HEK293T (cell line): ENCODE data around the gene HOXB3.

Source experiments
- CTCF ChIA-PET: fragments of 350-600 bp; formaldehyde crosslinking; extraction: SDS; loops from one replicate; lab custom pipeline; 2021; ENCODE audit warnings: antibody characterized with exemption, inconsistent platforms; lab: Yijun Ruan, JAX
- POLR2A ChIA-PET: fragments of 350-600 bp; formaldehyde crosslinking; extraction: SDS; loops from one replicate; lab custom pipeline; 2020; ENCODE audit warnings: antibody characterized with exemption, inconsistent platforms; lab: Yijun Ruan, JAX
- DNase-seq: peaks from one replicate; pipeline ENCODE4 v3.0.0; 2012; ENCODE audit warnings: mixed read lengths; ENCODE audit errors: extremely low spot score
- ARNT ChIP-seq: fragments of 450-650 bp; IDR thresholded peaks from 2 replicates; pipeline ENCODE4 v1.6.1; 2017; ENCODE audit warnings: mild to moderate bottlenecking
- BHLHE40 ChIP-seq: fragments of 450-650 bp; IDR thresholded peaks from 2 replicates; pipeline ENCODE4 v1.6.1; 2016; ENCODE audit warnings: mild to moderate bottlenecking, moderate library complexity, borderline replicate concordance
- CTBP1 ChIP-seq: fragments of 450-650 bp; IDR thresholded peaks from 2 replicates; pipeline ENCODE4 v1.6.1; 2016; ENCODE audit warnings: borderline replicate concordance
- ELF4 ChIP-seq: fragments of 450-650 bp; IDR thresholded peaks from 2 replicates; pipeline ENCODE4 v1.6.1; 2017; ENCODE audit warnings: antibody characterized with exemption
- FOXA1 ChIP-seq: fragments of 450-650 bp; IDR thresholded peaks from 2 replicates; pipeline ENCODE4 v1.6.1; 2016; ENCODE audit warnings: mild to moderate bottlenecking
- FOXK2 ChIP-seq: fragments of 450-650 bp; IDR thresholded peaks from 2 replicates; pipeline ENCODE4 v1.6.1; 2016; ENCODE audit warnings: mild to moderate bottlenecking
- FOXM1 ChIP-seq: fragments of 450-650 bp; IDR thresholded peaks from 2 replicates; pipeline ENCODE4 v1.6.1; 2017; ENCODE audit warnings: mild to moderate bottlenecking, borderline replicate concordance
- HDGF ChIP-seq: fragments of 450-650 bp; IDR thresholded peaks from 2 replicates; pipeline ENCODE4 v1.6.1; 2017; ENCODE audit warnings: antibody characterized with exemption, borderline replicate concordance
- L3MBTL2 ChIP-seq: fragments of 450-650 bp; conservative IDR thresholded peaks from 2 replicates; pipeline ENCODE4 v1.6.1; 2016; ENCODE audit warnings: mild to moderate bottlenecking
- LEF1 ChIP-seq: fragments of 450-650 bp; IDR thresholded peaks from 2 replicates; pipeline ENCODE4 v1.6.1; 2017; ENCODE audit warnings: mild to moderate bottlenecking, borderline replicate concordance
- NFRKB ChIP-seq: fragments of 450-650 bp; IDR thresholded peaks from 2 replicates; pipeline ENCODE4 v1.6.1; 2016; ENCODE audit warnings: mild to moderate bottlenecking, moderate library complexity
- PKNOX1 ChIP-seq: fragments of 450-650 bp; IDR thresholded peaks from 2 replicates; pipeline ENCODE4 v1.6.1; 2016
- SP1 ChIP-seq: fragments of 450-650 bp; IDR thresholded peaks from 2 replicates; pipeline ENCODE4 v1.6.1; 2017
- SUZ12 ChIP-seq: fragments of 450-650 bp; IDR thresholded peaks from 2 replicates; pipeline ENCODE4 v1.6.1; 2016; ENCODE audit warnings: mild to moderate bottlenecking
- TARDBP ChIP-seq: fragments of 450-650 bp; IDR thresholded peaks from 2 replicates; pipeline ENCODE4 v1.6.1; 2016
- ZNF384 ChIP-seq: fragments of 450-650 bp; IDR thresholded peaks from 2 replicates; pipeline ENCODE4 v1.6.1; 2016

The HOXB3 gene

GRCh38 chr17:48589831-48590606 lies at the start of gene HOXB3:
TSS of gene HOXB3 (minus strand) at chr17:48590241. CDS start at chr17:48552474, 37,767 bp downstream.
- ChIA-PET CTCF (interaction anchor here (0.6 to 1.9 kb wide), 5 partner anchors 28 to 492 kb away, joined by 3 to 4 read pairs (median 3); no protein-coding TSS in a partner anchor), POLR2A (interaction anchor here (0.7 to 5.9 kb wide), 12 partner anchors 12 to 336 kb away, joined by 3 to 25 read pairs (median 7); partner anchors contain the start of genes HOXB4 and HOXB7)
- peak; percentile 66 for DNase-seq
- TF ChIP-seq FOXA1 (no peak), SP1 (no peak), CTBP1 (peak; percentile 97), PKNOX1 (peak; percentile 98), ELF4 (no peak), L3MBTL2 (no peak), HDGF (no peak), TARDBP (no peak), BHLHE40 (no peak)

DNA sequence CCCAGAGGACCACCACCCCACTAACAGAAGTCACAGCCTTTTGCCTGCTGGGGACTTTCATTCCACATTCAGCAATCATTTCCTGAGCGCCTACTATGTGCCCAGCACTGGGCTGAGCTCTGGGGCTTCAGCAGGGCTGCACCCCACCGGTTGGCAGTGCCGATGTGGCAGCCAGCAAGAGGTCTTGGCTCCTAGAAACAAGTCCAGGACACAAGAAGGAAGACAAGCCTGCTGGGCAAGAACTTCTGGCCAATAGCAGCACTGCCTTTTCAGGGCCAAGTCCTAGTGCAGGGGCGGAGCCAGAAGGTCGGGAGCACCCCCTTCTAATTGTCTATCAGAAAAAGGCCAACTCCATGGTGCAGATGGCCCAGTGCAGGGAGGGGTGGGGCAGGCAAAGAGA lies 49.1 kb upstream of the HOXB3 start:
- POLR2A ChIA-PET = interaction anchor here (2.3 kb wide), 1 partner anchor 13 kb away, joined by 17 read pairs; the partner anchor contains the start of gene HOXB9
- no peak for DNase-seq
- no peak for TF ChIP-seq SUZ12
- no peak for TF ChIP-seq L3MBTL2
- TF ChIP-seq ARNT = no peak
- no peak for TF ChIP-seq HDGF
- no peak for TF ChIP-seq ELF4
- TF ChIP-seq ZNF384 = no peak
- no peak for TF ChIP-seq LEF1
- no peak for TF ChIP-seq TARDBP
- no peak for TF ChIP-seq FOXM1
- no peak for TF ChIP-seq NFRKB
- TF ChIP-seq CTBP1 = no peak
- no peak for TF ChIP-seq PKNOX1
- no peak for TF ChIP-seq FOXA1
- CTCF ChIA-PET = no interaction called here

GRCh38 chr17:48637323-48638260 lies 47.6 kb upstream of the HOXB3 start:
- POLR2A ChIA-PET = interaction anchor here (0.7 to 1.9 kb wide), 3 partner anchors 8 to 22 kb away, joined by 3 to 23 read pairs (median 3); partner anchors contain the start of genes HOXB8 and HOXB9
- TF ChIP-seq FOXK2 = no peak
- TF ChIP-seq FOXM1 = no peak
- TF ChIP-seq SUZ12 = no peak
- TF ChIP-seq CTBP1 = no peak
- no peak for TF ChIP-seq PKNOX1
- no peak for TF ChIP-seq SP1
- no peak for TF ChIP-seq ZNF384
- no peak for TF ChIP-seq FOXA1
- no peak for DNase-seq
- CTCF ChIA-PET = interaction anchor here (0.7 to 2.9 kb wide), 9 partner anchors 7 to 49 kb away, joined by 3 to 23 read pairs (median 6); partner anchors contain the start of gene HOXB9

DNA sequence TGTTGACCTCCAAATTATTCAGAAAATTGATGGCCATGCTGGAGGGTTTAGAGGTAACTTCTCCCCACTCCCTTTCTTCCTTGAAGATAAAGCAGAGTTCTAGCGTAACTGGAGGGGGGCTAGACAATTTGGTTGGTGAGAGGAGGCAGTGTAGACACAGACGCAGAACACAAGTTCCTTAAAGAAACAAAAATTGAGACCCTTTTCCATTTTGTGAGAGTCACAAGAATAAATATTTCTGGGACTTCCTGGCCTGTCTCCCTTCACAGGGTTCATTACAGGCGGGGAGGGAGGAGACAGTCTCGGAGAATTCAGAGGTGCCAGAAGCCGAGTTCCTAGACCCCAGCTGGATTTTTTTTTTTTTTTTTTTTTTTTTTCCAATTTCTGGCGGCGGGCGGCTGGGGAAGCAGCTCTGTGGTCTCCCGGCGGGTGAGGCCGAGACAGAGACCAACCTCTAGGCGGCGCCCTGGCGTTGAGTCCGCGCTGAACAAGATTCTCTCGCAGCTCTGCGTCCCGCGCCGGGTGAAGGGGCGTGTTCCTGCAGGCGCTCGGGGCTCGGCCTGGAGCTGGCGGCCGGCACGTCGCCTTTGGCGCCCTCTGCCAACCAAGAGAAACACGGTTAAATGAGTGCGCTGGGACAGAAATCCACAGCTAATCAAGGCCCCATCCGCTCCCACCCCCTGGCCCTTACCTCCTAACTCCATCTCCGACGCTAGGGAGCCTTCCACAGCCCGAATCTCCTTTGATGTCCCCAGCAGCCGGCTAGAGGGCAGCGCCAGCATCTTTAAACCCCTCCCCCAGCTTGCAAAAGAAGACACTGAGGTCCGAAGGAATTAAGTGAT lies 46.4 kb upstream of the HOXB3 start:
- ChIA-PET POLR2A (interaction anchor here (1.3 to 1.9 kb wide), 3 partner anchors 10 to 21 kb away, joined by 3 to 23 read pairs (median 4); partner anchors contain the start of genes HOXB8 and HOXB9), CTCF (interaction anchor here (0.5 to 2.9 kb wide), 15 partner anchors 8 to 303 kb away, joined by 3 to 23 read pairs (median 6); partner anchors contain the start of gene HOXB9)
- TF ChIP-seq TARDBP = no peak
- TF ChIP-seq ZNF384 = peak; percentile 92
- DNase-seq = peak; percentile 78

- ChIA-PET CTCF (no interaction called here), POLR2A (no interaction called here)
- no peak for TF ChIP-seq CTBP1
- TF ChIP-seq LEF1 = no peak
- no peak for TF ChIP-seq FOXK2
- TF ChIP-seq HDGF = no peak
- TF ChIP-seq FOXA1 = no peak
- no peak for TF ChIP-seq NFRKB
- no peak for DNase-seq
Measured at GRCh38 chr17:48634493-48635208, 44.6 kb upstream of the HOXB3 start.
